NCI-H2196 (cell line): ENCODE results near the gene ZBTB7C.

Experiments
- DNase-seq: peaks from one replicate; lab custom pipeline; 2025; ENCODE audit not compliant: unreplicated experiment; lab: John Stamatoyannopoulos, UW

ZBTB7C gene

DNA sequence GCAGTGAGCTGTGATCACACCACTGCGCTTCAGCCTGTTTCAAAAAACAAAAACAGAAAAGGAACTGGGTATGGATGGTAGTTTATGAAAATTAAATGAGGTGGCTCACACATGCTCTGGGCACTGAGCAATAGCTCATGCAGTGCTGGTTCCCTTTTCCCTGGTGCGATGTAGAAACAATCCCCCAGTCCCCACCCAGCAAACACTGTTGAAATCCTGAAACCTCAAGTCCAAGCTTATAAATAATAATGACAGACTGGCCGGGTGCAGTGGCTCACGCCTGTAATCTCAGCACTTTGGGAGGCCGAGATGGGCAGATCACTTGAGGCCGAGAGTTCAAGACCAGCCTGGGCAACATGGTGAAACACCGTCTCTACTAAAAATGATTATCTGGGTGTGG lies 423.3 kb downstream of the ZBTB7C start:
- no peak for DNase-seq

DNA sequence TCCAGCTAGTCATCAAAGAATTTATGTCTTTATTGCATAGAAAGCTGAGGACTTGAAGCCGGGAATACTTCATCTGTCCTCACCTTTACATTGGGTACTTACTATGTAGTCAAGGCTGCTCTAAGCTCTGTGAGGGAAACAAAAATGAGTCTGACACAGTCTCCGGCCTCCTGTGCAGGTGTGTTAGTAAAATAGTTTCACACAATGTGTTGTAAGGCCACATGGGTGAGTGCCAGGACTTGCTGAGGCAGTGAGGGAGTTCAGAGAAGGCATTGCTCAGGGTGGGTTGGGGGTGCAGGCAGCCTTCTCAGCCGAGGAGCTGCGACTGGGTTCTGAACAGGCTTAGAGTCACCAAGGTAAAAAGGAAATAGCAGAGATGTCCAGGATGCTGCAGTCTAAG lies 424.2 kb downstream of the ZBTB7C start:
- no peak for DNase-seq

DNA sequence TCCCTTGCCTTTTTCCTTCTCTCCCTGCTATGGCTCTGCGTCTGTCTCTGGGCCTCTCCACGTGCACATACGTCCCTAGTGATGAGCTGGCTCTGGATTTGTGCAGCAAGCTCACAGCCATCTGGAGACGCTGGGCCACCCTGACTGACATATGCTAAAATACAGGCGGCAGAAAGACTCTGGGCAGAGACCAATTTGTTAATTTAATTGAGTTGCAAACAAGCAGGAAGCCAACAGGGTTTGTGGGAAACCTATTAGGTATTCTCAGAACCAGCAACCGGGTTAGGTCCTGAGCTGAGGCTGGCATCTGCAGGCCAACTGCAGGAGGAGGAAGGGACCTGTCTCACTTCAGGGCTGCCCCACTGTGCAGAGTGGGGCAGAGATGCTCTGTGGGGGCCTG lies 425.2 kb downstream of the ZBTB7C start:
- no peak for DNase-seq

DNA sequence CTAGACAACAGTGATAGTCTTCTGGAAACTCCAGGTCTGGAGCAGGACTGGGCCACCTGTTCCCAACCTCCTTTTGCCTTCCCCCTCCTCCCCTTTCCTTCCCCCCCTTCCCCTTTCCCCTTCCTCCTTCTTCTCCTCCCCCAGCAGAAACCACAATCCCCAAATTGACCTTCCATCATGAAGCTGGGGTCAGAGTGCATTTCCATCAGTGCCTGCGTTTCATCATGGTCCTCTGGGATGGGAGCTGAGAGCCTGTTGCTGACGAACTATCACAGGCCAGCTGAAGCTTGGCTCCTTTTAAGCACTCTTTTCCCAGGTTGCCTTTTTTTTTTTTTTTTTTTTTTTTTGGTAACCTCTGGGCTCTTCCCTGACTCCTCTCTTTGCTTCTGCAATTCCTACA lies 426.1 kb downstream of the ZBTB7C start:
- no peak for DNase-seq

DNA sequence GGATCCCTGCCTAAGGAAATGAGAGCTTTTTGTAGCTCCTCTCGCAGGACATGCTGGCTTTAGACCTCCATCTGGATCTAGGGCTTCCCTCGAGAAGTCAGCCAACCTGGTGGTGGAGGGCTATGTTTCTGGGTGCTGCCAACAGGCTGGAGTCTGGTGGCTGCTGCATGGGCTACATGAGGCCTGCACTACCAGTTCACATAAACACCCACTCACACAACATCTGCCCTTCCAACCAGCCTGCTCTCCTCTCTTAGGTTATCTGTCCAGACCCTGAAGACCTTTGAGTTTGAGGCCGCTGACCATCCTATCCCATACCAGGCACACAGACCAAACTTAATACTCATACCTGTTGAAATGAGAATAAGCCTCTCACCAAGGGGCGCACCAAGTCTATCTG lies 427.4 kb downstream of the ZBTB7C start:
- DNase-seq = no peak

DNA sequence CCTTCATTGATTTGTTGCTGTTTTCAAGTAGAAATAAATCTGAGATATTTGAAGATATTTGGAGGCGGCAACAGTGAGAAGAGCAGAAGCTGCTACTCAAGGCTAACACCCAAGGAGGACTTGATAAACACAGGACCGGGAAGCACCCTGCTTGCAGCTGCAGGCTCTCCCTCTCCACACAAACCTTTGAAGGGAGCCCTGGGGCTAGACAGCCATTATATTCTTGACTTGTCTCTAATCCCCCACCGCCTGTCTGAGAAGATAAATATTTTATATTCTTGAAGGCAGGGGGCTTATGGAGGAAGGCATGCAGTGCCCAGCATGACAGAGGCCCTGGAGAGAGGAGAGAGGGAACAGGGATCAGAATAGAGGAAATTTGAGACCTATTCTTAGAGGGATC lies 427.9 kb downstream of the ZBTB7C start:
- no peak for DNase-seq

DNA sequence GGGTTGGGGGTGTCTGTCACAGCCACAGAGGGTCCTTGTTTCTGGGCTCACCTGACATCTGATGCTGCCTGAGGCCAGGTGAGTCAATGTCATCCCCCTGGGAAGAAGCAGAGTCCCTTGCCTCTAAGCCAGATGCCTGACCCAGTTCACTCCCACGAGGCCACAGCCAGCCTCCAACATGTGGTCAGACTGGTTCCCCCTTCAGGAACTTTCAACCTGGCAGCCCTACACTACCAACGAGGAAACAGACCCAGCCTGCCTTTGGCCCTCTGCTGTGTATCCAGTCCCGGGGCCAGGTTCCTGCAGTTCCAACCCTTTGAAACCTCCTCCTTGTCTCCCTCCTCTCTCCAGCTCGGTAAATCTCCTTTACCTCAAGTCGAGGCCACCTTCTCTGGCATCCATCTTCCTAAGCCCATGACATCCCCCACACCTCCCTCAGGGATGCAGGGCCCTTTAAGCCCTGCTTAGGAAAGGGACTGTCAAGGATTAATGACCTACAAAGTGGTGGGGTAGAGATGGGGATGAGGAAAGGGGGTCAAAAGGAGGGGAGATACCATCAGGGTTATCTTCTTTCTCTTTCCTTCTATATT lies 429.5 kb downstream of the ZBTB7C start:
- no peak for DNase-seq

DNA sequence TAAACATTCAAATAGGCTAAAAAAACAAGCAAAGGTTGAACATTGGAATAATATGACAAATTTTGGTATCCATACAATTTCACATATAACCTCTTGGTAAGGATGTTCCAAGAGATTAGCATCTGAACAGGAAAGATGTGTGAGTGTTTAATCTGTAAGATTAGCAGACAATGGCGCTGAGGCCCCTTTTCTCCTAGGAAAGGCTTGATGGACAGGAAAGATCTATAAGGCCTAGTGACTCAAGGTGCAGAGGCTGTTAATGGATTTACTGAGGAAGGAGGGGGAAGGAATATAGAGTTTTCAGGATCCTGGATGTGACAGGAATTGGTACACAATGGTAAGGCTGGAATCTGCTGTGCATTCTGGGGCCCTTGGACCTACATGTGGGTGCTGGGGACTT lies 430.6 kb downstream of the ZBTB7C start:
- DNase-seq = no peak

DNA sequence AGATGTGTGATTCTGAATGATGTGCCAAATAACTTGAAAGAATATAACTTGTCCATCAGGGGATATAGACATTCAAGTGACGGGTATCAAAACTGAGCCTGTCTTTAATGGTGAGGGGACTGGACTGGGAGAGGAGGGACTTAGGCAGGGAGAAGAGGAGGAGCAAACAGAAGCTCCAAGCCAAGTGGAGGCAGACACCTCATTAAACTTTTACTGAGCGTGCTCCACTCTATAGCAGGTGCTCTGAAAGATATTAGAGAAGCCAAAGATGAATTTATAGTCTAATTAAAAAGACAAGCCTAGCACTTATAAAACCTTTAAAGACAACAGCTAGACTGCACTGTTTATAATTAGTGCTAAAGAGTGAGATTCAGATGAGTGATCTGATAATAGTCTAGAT lies 431.0 kb downstream of the ZBTB7C start:
- no peak for DNase-seq
